Neural cell (in vitro differentiated cells): ENCODE measurements around the gene AP1S1. TPM values are rescaled to one million over a fixed set of nuclear protein-coding genes. Genes with fewer than 3 reads are reported as not detected.

Source experiments
- H2AFZ ChIP-seq: fragments of 200-600, 300-800 bp; sonication (generic), shearing (Covaris generic); 2 replicates; pipeline ENCODE4 v1.6.0; 2014; ENCODE audit warnings: low read depth, mild to moderate bottlenecking, antibody characterized with exemption, low read length, moderate library complexity
- H3F3A ChIP-seq: fragments of 200-600 bp; shearing (Covaris generic); 2 replicates; pipeline ENCODE4 v1.6.1; 2016; ENCODE audit warnings: mild to moderate bottlenecking, moderate library complexity, mixed read lengths, antibody characterized with exemption, low read length; ENCODE audit not compliant: insufficient read depth, poor library complexity, severe bottlenecking
- H3K27ac ChIP-seq: fragments of 200-600, 300-800 bp; sonication (generic), shearing (Covaris generic); 2 replicates; pipeline ENCODE4 v1.5.1; 2014; ENCODE audit warnings: mild to moderate bottlenecking, low read length, moderate library complexity
- H3K27me3 ChIP-seq: fragments of 300-800, 200-600 bp; sonication (generic), shearing (Covaris generic); 2 replicates; pipeline ENCODE4 v1.6.0; 2014; ENCODE audit warnings: mild to moderate bottlenecking, low read depth, low read length, moderate library complexity; ENCODE audit not compliant: insufficient read depth
- H3K36me3 ChIP-seq: fragments of 300-800, 200-600 bp; sonication (generic), shearing (Covaris generic); 2 replicates; pipeline ENCODE4 v1.5.1; 2014; ENCODE audit warnings: mild to moderate bottlenecking, antibody characterized with exemption, low read length, moderate library complexity; ENCODE audit not compliant: insufficient read depth
- H3K4me2 ChIP-seq: fragments of 300-800, 200-600 bp; sonication (generic), shearing (Covaris generic); 2 replicates; pipeline ENCODE4 v1.6.0; 2014; ENCODE audit warnings: mild to moderate bottlenecking, low read length
- H3K4me3 ChIP-seq: fragments of 300-800, 200-600 bp; sonication (generic), shearing (Covaris generic); 2 replicates; pipeline ENCODE4 v1.5.1; 2014; ENCODE audit warnings: mild to moderate bottlenecking, low read length, moderate library complexity
- H3K79me2 ChIP-seq: fragments of 200-600 bp; shearing (Covaris generic); replicated peaks from 2 replicates; pipeline ENCODE4 v1.6.0; 2014; ENCODE audit warnings: mild to moderate bottlenecking, low read length, moderate library complexity; ENCODE audit not compliant: insufficient read depth
- H3K9ac ChIP-seq: fragments of 300-800, 200-600 bp; sonication (generic), shearing (Covaris generic); 2 replicates; pipeline ENCODE4 v1.6.1; 2016; ENCODE audit warnings: mild to moderate bottlenecking, low read length, mixed read lengths
- H3K9me2 ChIP-seq: fragments of 200-600 bp; shearing (Covaris generic); 2 replicates; pipeline ENCODE4 v1.6.1; 2016; ENCODE audit warnings: mild to moderate bottlenecking, low read length, mixed read lengths; ENCODE audit not compliant: insufficient read depth
- H3K9me3 ChIP-seq: fragments of 200-600, 300-800 bp; sonication (generic), shearing (Covaris generic); 2 replicates; pipeline ENCODE4 v1.6.1; 2016; ENCODE audit warnings: mild to moderate bottlenecking, mixed run types, low read length, moderate library complexity, mixed read lengths
- H4K20me1 ChIP-seq: fragments of 200-600 bp; shearing (Covaris generic); 2 replicates; pipeline ENCODE4 v1.6.1; 2016; ENCODE audit warnings: mild to moderate bottlenecking, mixed run types; ENCODE audit not compliant: insufficient read depth
- EP300 ChIP-seq: fragments of 450-650 bp; conservative IDR thresholded peaks from 2 replicates; pipeline ENCODE4 v1.6.1; 2014; ENCODE audit warnings: antibody characterized with exemption, mild to moderate bottlenecking, moderate library complexity; ENCODE audit not compliant: poor library complexity, severe bottlenecking
- EZH2 ChIP-seq: fragments of 200-600, 300-800 bp; shearing (Covaris generic), sonication (generic); IDR thresholded peaks from 2 replicates; pipeline ENCODE4 v1.6.1; 2014; ENCODE audit warnings: antibody characterized with exemption, low read length, borderline replicate concordance, mild to moderate bottlenecking; ENCODE audit not compliant: insufficient read depth, poor library complexity, severe bottlenecking
- MXI1 ChIP-seq: fragments of 450-650 bp; conservative IDR thresholded peaks from 2 replicates; pipeline ENCODE4 v1.6.1; 2014; ENCODE audit warnings: antibody characterized with exemption, mild to moderate bottlenecking; ENCODE audit not compliant: poor library complexity, severe bottlenecking
- POLR2AphosphoS5 ChIP-seq: IDR thresholded peaks from 2 replicates; pipeline ENCODE4 v1.6.1; 2012
- RAD21 ChIP-seq: fragments of 450-650 bp; conservative IDR thresholded peaks from 2 replicates; pipeline ENCODE4 v1.6.1; 2014; ENCODE audit warnings: antibody characterized with exemption, mild to moderate bottlenecking, moderate library complexity
- SMC3 ChIP-seq: fragments of 450-650 bp; conservative IDR thresholded peaks from 2 replicates; pipeline ENCODE4 v1.6.1; 2014; ENCODE audit warnings: antibody characterized with exemption, mild to moderate bottlenecking, moderate library complexity; ENCODE audit not compliant: poor library complexity
- TAF1 ChIP-seq: IDR thresholded peaks from 2 replicates; pipeline ENCODE4 v1.6.1; 2012; ENCODE audit warnings: low read depth
- polyA plus RNA-seq: library from polyadenylated mRNA; depleted of rRNA; stranded (reverse); fragments of >200 nt; gene quantifications from 2 replicates; pipeline ENCODE4 v1.2.3, GENCODE V29; 2014
- TF ChIP-seq, protein P1 (sequence below): fragments of 450-650 bp; IDR thresholded peaks from 2 replicates; pipeline ENCODE4 v1.5.1; 2014; ENCODE audit warnings: antibody characterized with exemption, mild to moderate bottlenecking, moderate library complexity; ENCODE audit not compliant: poor library complexity, severe bottlenecking
- TF ChIP-seq, protein P2 (sequence below): IDR thresholded peaks from 2 replicates; pipeline ENCODE4 v1.6.1; 2012; ENCODE audit warnings: borderline replicate concordance

AP1S1 gene
- polyA plus RNA-seq, 1 donor from 2014 or later: 344 TPM

DNA sequence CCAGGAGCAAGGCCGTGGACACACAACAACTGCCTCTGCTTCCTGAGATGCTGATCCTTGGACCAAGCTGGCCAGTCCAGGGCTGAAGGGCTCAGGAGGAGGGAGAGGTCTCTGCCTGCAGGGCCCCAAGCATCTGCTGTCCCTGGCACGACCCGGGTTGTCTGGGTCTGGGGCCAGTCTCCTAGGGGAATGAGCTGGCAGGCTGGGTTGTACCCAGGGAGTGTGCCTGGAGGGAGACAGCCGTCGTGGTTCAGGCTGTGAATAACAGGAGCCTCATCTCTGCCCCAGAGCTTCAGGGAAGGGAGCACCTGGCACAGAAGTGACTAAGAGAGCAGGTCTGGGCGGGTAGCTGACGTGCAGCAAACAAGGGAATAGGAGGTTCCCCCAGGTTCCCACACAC, 45.3 kb upstream of the AP1S1 start:
- TF ChIP-seq SMC3 (no peak), TAF1 (no peak), RAD21 (no peak), EP300 (no peak), POLR2AphosphoS5 (no peak), MXI1 (no peak), EZH2 (no peak)
- TF ChIP-seq, protein P1, sequence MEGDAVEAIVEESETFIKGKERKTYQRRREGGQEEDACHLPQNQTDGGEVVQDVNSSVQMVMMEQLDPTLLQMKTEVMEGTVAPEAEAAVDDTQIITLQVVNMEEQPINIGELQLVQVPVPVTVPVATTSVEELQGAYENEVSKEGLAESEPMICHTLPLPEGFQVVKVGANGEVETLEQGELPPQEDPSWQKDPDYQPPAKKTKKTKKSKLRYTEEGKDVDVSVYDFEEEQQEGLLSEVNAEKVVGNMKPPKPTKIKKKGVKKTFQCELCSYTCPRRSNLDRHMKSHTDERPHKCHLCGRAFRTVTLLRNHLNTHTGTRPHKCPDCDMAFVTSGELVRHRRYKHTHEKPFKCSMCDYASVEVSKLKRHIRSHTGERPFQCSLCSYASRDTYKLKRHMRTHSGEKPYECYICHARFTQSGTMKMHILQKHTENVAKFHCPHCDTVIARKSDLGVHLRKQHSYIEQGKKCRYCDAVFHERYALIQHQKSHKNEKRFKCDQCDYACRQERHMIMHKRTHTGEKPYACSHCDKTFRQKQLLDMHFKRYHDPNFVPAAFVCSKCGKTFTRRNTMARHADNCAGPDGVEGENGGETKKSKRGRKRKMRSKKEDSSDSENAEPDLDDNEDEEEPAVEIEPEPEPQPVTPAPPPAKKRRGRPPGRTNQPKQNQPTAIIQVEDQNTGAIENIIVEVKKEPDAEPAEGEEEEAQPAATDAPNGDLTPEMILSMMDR: no peak
- TF ChIP-seq, protein P2, sequence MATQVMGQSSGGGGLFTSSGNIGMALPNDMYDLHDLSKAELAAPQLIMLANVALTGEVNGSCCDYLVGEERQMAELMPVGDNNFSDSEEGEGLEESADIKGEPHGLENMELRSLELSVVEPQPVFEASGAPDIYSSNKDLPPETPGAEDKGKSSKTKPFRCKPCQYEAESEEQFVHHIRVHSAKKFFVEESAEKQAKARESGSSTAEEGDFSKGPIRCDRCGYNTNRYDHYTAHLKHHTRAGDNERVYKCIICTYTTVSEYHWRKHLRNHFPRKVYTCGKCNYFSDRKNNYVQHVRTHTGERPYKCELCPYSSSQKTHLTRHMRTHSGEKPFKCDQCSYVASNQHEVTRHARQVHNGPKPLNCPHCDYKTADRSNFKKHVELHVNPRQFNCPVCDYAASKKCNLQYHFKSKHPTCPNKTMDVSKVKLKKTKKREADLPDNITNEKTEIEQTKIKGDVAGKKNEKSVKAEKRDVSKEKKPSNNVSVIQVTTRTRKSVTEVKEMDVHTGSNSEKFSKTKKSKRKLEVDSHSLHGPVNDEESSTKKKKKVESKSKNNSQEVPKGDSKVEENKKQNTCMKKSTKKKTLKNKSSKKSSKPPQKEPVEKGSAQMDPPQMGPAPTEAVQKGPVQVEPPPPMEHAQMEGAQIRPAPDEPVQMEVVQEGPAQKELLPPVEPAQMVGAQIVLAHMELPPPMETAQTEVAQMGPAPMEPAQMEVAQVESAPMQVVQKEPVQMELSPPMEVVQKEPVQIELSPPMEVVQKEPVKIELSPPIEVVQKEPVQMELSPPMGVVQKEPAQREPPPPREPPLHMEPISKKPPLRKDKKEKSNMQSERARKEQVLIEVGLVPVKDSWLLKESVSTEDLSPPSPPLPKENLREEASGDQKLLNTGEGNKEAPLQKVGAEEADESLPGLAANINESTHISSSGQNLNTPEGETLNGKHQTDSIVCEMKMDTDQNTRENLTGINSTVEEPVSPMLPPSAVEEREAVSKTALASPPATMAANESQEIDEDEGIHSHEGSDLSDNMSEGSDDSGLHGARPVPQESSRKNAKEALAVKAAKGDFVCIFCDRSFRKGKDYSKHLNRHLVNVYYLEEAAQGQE: no peak
- Histone ChIP-seq H3K9me2 (no peaks in the 10 kb centered on the region), H3K4me3 (no peak overlapping the region), H3K9ac (no peak overlapping the region), H2AFZ (no peak overlapping the region), H3F3A (no peaks in the 10 kb centered on the region), H3K27me3 (no peaks in the 10 kb centered on the region), H3K27ac (no peak overlapping the region), H3K4me2 (no peak overlapping the region), H3K9me3 (no peaks in the 10 kb centered on the region), H4K20me1 (no peaks in the 10 kb centered on the region), H3K36me3 (no peaks in the 10 kb centered on the region), H3K79me2 (no peaks in the 10 kb centered on the region)

DNA sequence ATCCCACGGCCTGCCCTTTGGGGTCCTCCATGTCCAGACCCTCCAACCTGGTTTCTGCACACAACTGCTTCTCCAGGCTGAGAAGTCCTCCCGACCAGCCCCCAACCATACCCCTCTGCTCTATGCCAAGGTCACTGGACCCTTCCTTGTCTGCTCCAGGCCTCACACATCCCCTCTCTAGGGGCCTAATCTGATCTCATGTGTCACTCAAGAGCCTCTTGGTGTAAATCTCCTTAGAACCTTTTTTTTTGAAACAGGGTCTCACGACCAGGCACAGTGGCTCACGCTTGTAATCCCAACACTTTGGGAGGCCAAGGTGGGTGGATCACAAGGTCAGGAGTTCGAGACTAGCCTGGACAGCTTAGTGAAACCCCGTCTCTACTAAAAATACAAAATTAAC, 44.9 kb upstream of the AP1S1 start:
- Histone ChIP-seq H3K4me3 (no peak overlapping the region), H3K9me2 (no peaks in the 10 kb centered on the region), H4K20me1 (no peaks in the 10 kb centered on the region), H3K79me2 (no peaks in the 10 kb centered on the region), H3F3A (no peaks in the 10 kb centered on the region), H3K9me3 (no peaks in the 10 kb centered on the region), H3K27me3 (no peaks in the 10 kb centered on the region), H3K4me2 (no peak overlapping the region), H3K9ac (no peak overlapping the region), H3K27ac (no peak overlapping the region), H2AFZ (no peak overlapping the region), H3K36me3 (no peaks in the 10 kb centered on the region)
- TF ChIP-seq MXI1 (no peak), TAF1 (no peak), POLR2AphosphoS5 (no peak), RAD21 (no peak), EZH2 (no peak), SMC3 (no peak), EP300 (no peak)
- TF ChIP-seq, protein P1: no peak
- TF ChIP-seq, protein P2: no peak
